GM23338 (cell line): ENCODE measurements around the gene TSLP. TPM values are rescaled to one million over a fixed set of nuclear protein-coding genes. Genes with fewer than 3 reads are reported as not detected.

ENCODE experiments used
- polyA plus RNA-seq: library from polyadenylated mRNA; unstranded; fragments of >200 nt; fragmentation: Nextera tagmentation; extraction: Ambion mirVana; gene quantifications from 2 replicates; pipeline ENCODE4 v1.2.1, GENCODE V29; 2016
- total RNA-seq: library from RNA; depleted of rRNA; stranded (reverse); fragments of >200 nt; shearing (Covaris generic); gene quantifications from 2 replicates; pipeline ENCODE4 v1.2.3, GENCODE V29; 2014; rRNA removed

TSLP gene
- total and polyA plus RNA-seq, 2 experiments from 2014 or later: 0.35 to 1.5 TPM

Other genes with a start within 250 kb of the TSLP start
- 56.8 and 61.1 TPM in 2 replicates for gene WDR36, start 20.6 kb downstream of the TSLP start, total RNA-seq
- gene WDR36, start 20.6 kb downstream of the TSLP start, polyA plus RNA-seq: 14.3 and 18.5 TPM in 2 replicates
- 5.0 and 7.3 TPM in 2 replicates for gene CAMK4, start 152.7 kb downstream of the TSLP start, total RNA-seq
- gene CAMK4, start 152.7 kb downstream of the TSLP start, polyA plus RNA-seq: 3.4 and 4.2 TPM in 2 replicates